SU-DHL-6 (cell line): ENCODE measurements around the gene ZFP3.

ENCODE experiments used
- CTCF ChIP-seq: fragments of 200-600 bp; sonication (generic); IDR thresholded peaks from one replicate; pipeline ENCODE4 v1.5.1; 2017; ENCODE audit warnings: antibody characterized with exemption, mild to moderate bottlenecking, low read length, moderate library complexity; ENCODE audit not compliant: insufficient read depth, poor library complexity, severe bottlenecking
- EZH2phosphoT487 ChIP-seq: fragments of 200-600 bp; sonication (generic), shearing (Covaris generic); conservative IDR thresholded peaks from 2 replicates; pipeline ENCODE4 v1.6.1; 2018; ENCODE audit warnings: mild to moderate bottlenecking, antibody characterized with exemption, low read length, moderate library complexity, mixed read lengths

- TF ChIP-seq CTCF, result no peak
- no peak for TF ChIP-seq EZH2phosphoT487
Measured at GRCh38 chr17:5034063-5034462, 44.2 kb upstream of the ZFP3 start.
